Astrocyte (in vitro differentiated cells and primary cell): Measurements from ENCODE around the gene PTH1R.

Source experiments
- CTCF ChIP-seq: IDR thresholded peaks from 2 replicates; pipeline ENCODE4 v1.5.1; 2011; ENCODE audit warnings: low read depth, mild to moderate bottlenecking, inconsistent platforms, low read length, moderate library complexity; ENCODE audit not compliant: insufficient read depth
- EZH2 ChIP-seq: IDR thresholded peaks from 2 replicates; pipeline ENCODE4 v1.6.1; 2012; ENCODE audit warnings: mild to moderate bottlenecking, low read length, inconsistent platforms; ENCODE audit not compliant: insufficient read depth

DNA sequence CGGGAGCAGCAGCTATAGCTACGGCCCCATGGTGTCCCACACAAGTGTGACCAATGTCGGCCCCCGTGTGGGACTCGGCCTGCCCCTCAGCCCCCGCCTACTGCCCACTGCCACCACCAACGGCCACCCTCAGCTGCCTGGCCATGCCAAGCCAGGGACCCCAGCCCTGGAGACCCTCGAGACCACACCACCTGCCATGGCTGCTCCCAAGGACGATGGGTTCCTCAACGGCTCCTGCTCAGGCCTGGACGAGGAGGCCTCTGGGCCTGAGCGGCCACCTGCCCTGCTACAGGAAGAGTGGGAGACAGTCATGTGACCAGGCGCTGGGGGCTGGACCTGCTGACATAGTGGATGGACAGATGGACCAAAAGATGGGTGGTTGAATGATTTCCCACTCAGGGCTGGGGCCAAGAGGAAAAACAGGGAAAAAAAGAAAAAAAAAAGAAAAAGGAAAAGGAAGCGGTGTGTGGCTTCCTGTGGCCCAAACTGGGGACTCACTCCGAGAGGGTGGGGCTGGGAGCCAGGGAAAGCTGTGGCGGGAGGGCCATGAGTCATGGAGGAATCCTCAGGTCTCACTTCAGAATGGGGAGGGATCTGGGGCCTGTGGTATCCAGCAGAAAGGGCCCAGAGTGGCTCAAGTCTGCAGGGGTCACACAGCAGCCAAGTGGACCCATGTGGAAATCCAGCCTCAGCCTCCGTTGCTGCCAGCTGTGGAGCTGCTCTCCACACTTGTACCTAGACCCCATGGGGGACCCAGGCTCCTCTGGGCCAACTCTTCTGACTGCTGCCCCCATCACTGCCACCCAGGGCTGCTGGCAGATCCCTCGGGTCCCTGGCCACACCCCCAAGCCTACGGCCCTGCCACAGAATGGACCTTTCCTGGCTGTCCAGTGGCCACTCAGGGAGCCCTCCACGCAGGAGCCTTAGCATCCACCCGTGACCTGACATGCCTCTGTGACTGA, 26.1 kb downstream of the PTH1R start:
- TF ChIP-seq CTCF, result no peak
- no peak for TF ChIP-seq EZH2
